AG04449 (cell line): ENCODE measurements around the gene SENP3.
A peak's percentile ranks its signal among the peaks of the same experiment; 100 is the strongest.

Experiments used
- CTCF ChIA-PET: fragments of 350-600 bp; formaldehyde crosslinking; extraction: SDS; loops from one replicate; lab custom pipeline; 2021; ENCODE audit warnings: antibody characterized with exemption; lab: Yijun Ruan, JAX
- POLR2A ChIA-PET: fragments of 400-600, 350-600 bp; formaldehyde crosslinking; extraction: SDS; loops from one replicate; lab custom pipeline; 2020; ENCODE audit warnings: antibody characterized with exemption, inconsistent platforms; lab: Yijun Ruan, JAX
- DNase-seq: peaks from one replicate; pipeline ENCODE4 v3.0.0-alpha.2; 2010; ENCODE audit warnings: low read depth, low spot score
- H3K4me3 ChIP-seq: 2 replicates; pipeline ENCODE4 v1.5.1; 2011; ENCODE audit warnings: low read depth, mild to moderate bottlenecking, control low read depth, low read length
- CTCF ChIP-seq: IDR thresholded peaks from one replicate; pipeline ENCODE4 v1.5.1; 2011; ENCODE audit warnings: mild to moderate bottlenecking, moderate library complexity, low read length, control low read depth, inconsistent platforms; ENCODE audit not compliant: insufficient read depth; ENCODE audit errors: missing control alignments

The SENP3 gene

GRCh38 chr17:7561028-7561575 is 617 bp upstream of the SENP3 start:
- ChIA-PET CTCF (interaction anchor here (0.6 to 3.3 kb wide), 86 partner anchors 9 to 515 kb away, joined by 3 to 140 read pairs (median 5); partner anchors contain the start of genes CD68, CTDNEP1, GABARAP and GPS2), POLR2A (interaction anchor here (0.9 to 2.5 kb wide), 6 partner anchors 11 to 216 kb away, joined by 3 to 13 read pairs (median 4); partner anchors contain the start of genes POLR2A and SAT2)

GRCh38 chr17:7562208-7562605 is 488 bp downstream of the SENP3 start:
- no peak for TF ChIP-seq CTCF
- ChIA-PET POLR2A (interaction anchor here (0.6 to 1.2 kb wide), 2 partner anchors 18 to 127 kb away, joined by 4 read pairs; partner anchors contain the start of gene CD68), CTCF (interaction anchor here (0.8 to 3.3 kb wide), 10 partner anchors 8 to 238 kb away, joined by 3 to 115 read pairs (median 30); partner anchors contain the start of genes CD68, KCTD11, MPDU1 and SOX15)

More at GRCh38 chr17:7561028-7561575, 617 bp upstream of the SENP3 start:
- peak; percentile 23 for DNase-seq
- peak; percentile 92 for TF ChIP-seq CTCF
- peak overlapping the region; percentile 84 for H3K4me3 ChIP-seq

DNA sequence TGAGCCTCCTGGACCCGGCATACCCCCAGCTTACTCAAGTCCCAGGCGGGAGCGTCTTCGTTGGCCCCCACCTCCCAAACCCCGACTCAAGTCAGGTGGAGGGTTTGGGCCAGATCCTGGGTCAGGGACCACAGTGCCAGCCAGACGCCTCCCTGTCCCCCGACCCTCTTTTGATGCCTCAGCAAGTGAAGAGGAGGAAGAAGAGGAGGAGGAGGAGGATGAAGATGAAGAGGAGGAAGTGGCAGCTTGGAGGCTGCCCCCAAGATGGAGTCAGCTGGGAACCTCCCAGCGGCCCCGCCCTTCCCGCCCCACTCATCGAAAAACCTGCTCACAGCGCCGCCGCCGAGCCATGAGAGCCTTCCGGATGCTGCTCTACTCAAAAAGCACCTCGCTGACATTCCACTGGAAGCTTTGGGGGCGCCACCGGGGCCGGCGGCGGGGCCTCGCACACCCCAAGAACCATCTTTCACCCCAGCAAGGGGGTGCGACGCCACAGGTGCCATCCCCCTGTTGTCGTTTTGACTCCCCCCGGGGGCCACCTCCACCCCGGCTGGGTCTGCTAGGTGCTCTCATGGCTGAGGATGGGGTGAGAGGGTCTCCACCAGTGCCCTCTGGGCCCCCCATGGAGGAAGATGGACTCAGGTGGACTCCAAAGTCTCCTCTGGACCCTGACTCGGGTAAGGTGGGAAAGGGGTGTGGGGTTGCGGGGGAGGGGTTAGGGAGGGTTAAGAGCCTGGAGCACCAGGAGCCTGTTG is 1.6 kb downstream of the SENP3 start:
- peak overlapping the region; percentile 8 for H3K4me3 ChIP-seq
- DNase-seq = no peak
- TF ChIP-seq CTCF = no peak
- POLR2A ChIA-PET = no interaction called here
- CTCF ChIA-PET = interaction anchor here (0.8 kb wide), 1 partner anchor 49 kb away, joined by 3 read pairs; no protein-coding TSS in a partner anchor

More at GRCh38 chr17:7562208-7562605, 488 bp downstream of the SENP3 start:
- DNase-seq = no peak
- H3K4me3 ChIP-seq = peak overlapping the region; percentile 84

DNA sequence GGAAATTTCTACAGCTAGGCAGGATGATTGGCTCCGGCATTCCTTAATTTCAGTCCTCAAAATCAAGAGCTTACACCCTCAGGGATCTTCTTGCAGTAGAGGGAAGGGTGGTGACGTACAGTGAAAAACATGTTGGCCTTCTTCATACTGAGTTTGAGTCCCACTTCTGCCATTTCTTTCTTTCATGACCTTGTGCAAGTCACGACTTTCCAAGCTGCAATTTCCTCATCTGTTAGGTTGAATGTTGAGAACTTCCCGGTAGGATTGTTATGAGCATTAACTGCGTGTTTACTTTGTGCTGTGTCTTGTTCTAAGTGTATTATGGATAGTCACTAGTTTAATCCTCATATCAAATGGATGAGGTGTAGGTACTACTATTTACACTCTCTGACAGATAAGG is 7.9 kb downstream of the SENP3 start:
- no peak for TF ChIP-seq CTCF
- ChIA-PET CTCF (interaction anchor here (0.7 to 4.7 kb wide), 2 partner anchors 9 to 273 kb away, joined by 3 to 54 read pairs; partner anchors contain the start of gene SENP3), POLR2A (no interaction called here)
- H3K4me3 ChIP-seq = no peak overlapping the region
- DNase-seq = no peak

DNA sequence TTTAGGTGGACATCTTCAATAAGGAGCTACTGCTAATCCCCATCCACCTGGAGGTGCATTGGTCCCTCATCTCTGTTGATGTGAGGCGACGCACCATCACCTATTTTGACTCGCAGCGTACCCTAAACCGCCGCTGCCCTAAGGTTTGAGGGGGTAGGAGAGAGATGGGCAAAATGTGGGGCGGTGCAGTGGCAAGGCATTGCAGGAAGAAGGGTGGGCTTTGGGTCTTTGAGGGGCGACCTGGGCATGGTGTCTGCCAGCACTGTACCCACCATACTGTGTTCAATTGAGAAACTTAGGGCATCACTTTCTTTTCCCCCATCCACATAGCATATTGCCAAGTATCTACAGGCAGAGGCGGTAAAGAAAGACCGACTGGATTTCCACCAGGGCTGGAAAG is 8.6 kb downstream of the SENP3 start:
- H3K4me3 ChIP-seq = no peak overlapping the region
- DNase-seq = no peak
- ChIA-PET POLR2A (no interaction called here), CTCF (interaction anchor here (1.1 to 4.7 kb wide), 2 partner anchors 9 to 118 kb away, joined by 4 to 54 read pairs; partner anchors contain the start of genes SENP3 and WRAP53)
- no peak for TF ChIP-seq CTCF

DNA sequence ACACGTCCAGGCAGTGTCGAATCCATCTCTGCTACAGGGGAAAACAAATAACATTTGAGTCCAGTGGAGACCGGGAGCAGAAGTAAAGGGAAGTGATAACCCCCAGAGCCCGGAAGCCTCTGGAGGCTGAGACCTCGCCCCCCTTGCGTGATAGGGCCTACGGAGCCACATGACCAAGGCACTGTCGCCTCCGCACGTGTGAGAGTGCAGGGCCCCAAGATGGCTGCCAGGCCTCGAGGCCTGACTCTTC is 10.5 kb downstream of the SENP3 start:
- CTCF ChIA-PET = interaction anchor here (1.0 to 4.7 kb wide), 2 partner anchors 11 to 60 kb away, joined by 3 to 54 read pairs; partner anchors contain the start of gene SENP3
- DNase-seq = peak; percentile 97
- peak overlapping the region; percentile 72 for H3K4me3 ChIP-seq
- POLR2A ChIA-PET = interaction anchor here (0.6 to 3.4 kb wide), 5 partner anchors 11 to 616 kb away, joined by 3 to 45 read pairs (median 13); partner anchors contain the start of genes MPDU1, SENP3, TP53 and WRAP53
- no peak for TF ChIP-seq CTCF
